H1 (cell line): Measurements from ENCODE around the gene EMC7. TPM values are rescaled to one million over a fixed set of nuclear protein-coding genes. Genes with fewer than 3 reads are reported as not detected.

Source experiments
- CTCF ChIA-PET: fragments of 300-600 bp; sonication (Branson Sonifier 250); formaldehyde crosslinking; loops from one replicate; lab custom pipeline; 2021; ENCODE audit not compliant: partially characterized antibody; lab: Charles Lee
- POLR2A ChIA-PET: fragments of 300-600 bp; sonication (Branson Sonifier 250); formaldehyde crosslinking; loops from one replicate; lab custom pipeline; 2021; ENCODE audit warnings: inconsistent platforms; ENCODE audit not compliant: partially characterized antibody; lab: Charles Lee
- DNase-seq, 2 experiments: peaks; one replicate each; pipeline versions ENCODE4 v3.0.0 to v3.0.0-alpha.2; 2010 to 2022; ENCODE audit warnings: low spot score in 2 of 2, low read depth in 1 of 2, mixed read lengths in 1 of 2
- FAIRE-seq: peaks from 2 replicates; lab custom pipeline; 2011; peaks lifted over from hg19 to GRCh38; lab: Jason Lieb, UNC
- H2AFZ ChIP-seq: 2 replicates; pipeline ENCODE4 v1.8.1; 2012; ENCODE audit warnings: low read length, inconsistent platforms
- H2AK5ac ChIP-seq: 2 replicates; pipeline ENCODE4 v1.6.1; 2013; ENCODE audit warnings: low read depth, low read length
- H2BK120ac ChIP-seq: replicated peaks from 2 replicates; pipeline ENCODE3; 2013; ENCODE audit warnings: low read depth, low read length, inconsistent platforms
- H2BK12ac ChIP-seq: 2 replicates; pipeline ENCODE4 v1.6.1; 2013; ENCODE audit warnings: low read depth, low read length
- H2BK15ac ChIP-seq: 2 replicates; pipeline ENCODE4 v1.6.1; 2013; ENCODE audit warnings: low read length
- H2BK20ac ChIP-seq: 2 replicates; pipeline ENCODE4 v1.6.1; 2013; ENCODE audit warnings: low read length
- H2BK5ac ChIP-seq: 2 replicates; pipeline ENCODE4 v1.6.1; 2013; ENCODE audit warnings: low read depth, low read length
- H3K14ac ChIP-seq: 2 replicates; pipeline ENCODE4 v1.6.1; 2013; ENCODE audit warnings: inconsistent platforms; ENCODE audit not compliant: insufficient read length
- H3K18ac ChIP-seq: 2 replicates; pipeline ENCODE4 v1.6.1; 2013; ENCODE audit warnings: low read length; ENCODE audit errors: extremely low read depth
- H3K23ac ChIP-seq: 2 replicates; pipeline ENCODE4 v1.6.1; 2013; ENCODE audit warnings: inconsistent platforms; ENCODE audit not compliant: insufficient read length
- H3K23me2 ChIP-seq: 2 replicates; pipeline ENCODE4 v1.6.1; 2013; ENCODE audit warnings: low read depth, low read length
- H3K27ac ChIP-seq: 2 replicates; pipeline ENCODE4 v1.6.1; 2011; ENCODE audit warnings: low read depth, low read length, inconsistent platforms
- H3K27me3 ChIP-seq, 4 experiments: replicated peaks in 1 of 4; 1 replicate in 1 of 4; 2 replicates in 3 of 4; pipeline versions ENCODE4 v1.6.1 to v1.8.1; 2011 to 2013; ENCODE audit warnings: low read length in 3 of 4, mild to moderate bottlenecking in 3 of 4, inconsistent platforms in 2 of 4, mixed read lengths in 2 of 4, moderate library complexity in 1 of 4; ENCODE audit not compliant: control insufficient read depth in 3 of 4, insufficient read depth in 3 of 4; ENCODE audit errors: extremely low read depth in 1 of 4
- H3K36me3 ChIP-seq, 4 experiments: 2 replicates each; pipeline versions ENCODE4 v1.6.1 to v1.8.1; 2011 to 2013; ENCODE audit warnings: mild to moderate bottlenecking in 4 of 4, low read length in 3 of 4, moderate library complexity in 2 of 4, control low read depth in 1 of 4, inconsistent platforms in 1 of 4; ENCODE audit not compliant: insufficient read depth in 4 of 4, control insufficient read depth in 2 of 4
- H3K4ac ChIP-seq: replicated peaks from 2 replicates; pipeline ENCODE3; 2013; ENCODE audit warnings: low read length, low read depth, mixed read lengths, inconsistent platforms; ENCODE audit not compliant: insufficient read length
- H3K4me1 ChIP-seq, 4 experiments: replicated peaks in 1 of 4; 1 replicate in 1 of 4; 2 replicates in 3 of 4; pipeline versions ENCODE4 v1.6.1 to v1.8.1; 2011 to 2013; ENCODE audit warnings: low read length in 3 of 4, inconsistent platforms in 2 of 4, mixed read lengths in 1 of 4; ENCODE audit not compliant: insufficient read depth in 4 of 4, control insufficient read depth in 3 of 4
- H3K4me2 ChIP-seq, 2 experiments: 2 replicates each; pipeline versions ENCODE4 v1.6.1 to v1.8.1; 2011 to 2013; ENCODE audit warnings: low read depth in 2 of 2, low read length in 2 of 2, control low read depth in 1 of 2, inconsistent platforms in 1 of 2, mild to moderate bottlenecking in 1 of 2; ENCODE audit not compliant: insufficient read depth in 1 of 2
- H3K4me3 ChIP-seq, 4 experiments: fragments of 200-600, 300-600 bp in 1 of 4; sonication (generic), shearing (Covaris generic), sonication (Bioruptor Twin) in 1 of 4; 2 replicates each; pipeline versions ENCODE4 v1.5.1 to v1.8.1; 2011 to 2016; ENCODE audit warnings: low read length in 4 of 4, low read depth in 3 of 4, control low read depth in 2 of 4, inconsistent platforms in 2 of 4, mild to moderate bottlenecking in 2 of 4, mixed read lengths in 1 of 4, moderate library complexity in 1 of 4; ENCODE audit not compliant: insufficient read depth in 2 of 4; ENCODE audit errors: extremely low read depth in 1 of 4
- H3K56ac ChIP-seq: replicated peaks from 2 replicates; pipeline ENCODE3; 2013; ENCODE audit warnings: low read depth, mild to moderate bottlenecking, mixed read lengths, low read length, inconsistent platforms; ENCODE audit not compliant: insufficient read length
- H3K79me1 ChIP-seq: 2 replicates; pipeline ENCODE4 v1.6.1; 2013; ENCODE audit warnings: low read depth, low read length, control low read depth
- H3K79me2 ChIP-seq, 2 experiments: 2 replicates each; pipeline versions ENCODE4 v1.6.1 to v1.8.1; 2012 to 2013; ENCODE audit warnings: low read length in 2 of 2, mild to moderate bottlenecking in 2 of 2, inconsistent platforms in 1 of 2; ENCODE audit not compliant: insufficient read depth in 2 of 2, control insufficient read depth in 1 of 2
- H3K9ac ChIP-seq, 4 experiments: replicated peaks in 1 of 4; 1 replicate in 1 of 4; 2 replicates in 3 of 4; pipeline versions ENCODE4 v1.6.1 to v1.8.1; 2011 to 2013; ENCODE audit warnings: low read depth in 3 of 4, low read length in 3 of 4, control low read depth in 2 of 4, mild to moderate bottlenecking in 2 of 4, moderate library complexity in 2 of 4, inconsistent platforms in 1 of 4; ENCODE audit errors: extremely low read depth in 1 of 4
- H3K9me3 ChIP-seq, 2 experiments: 2 replicates each; pipeline versions ENCODE4 v1.6.1 to v1.8.1; 2012 to 2013; ENCODE audit warnings: mild to moderate bottlenecking in 2 of 2, moderate library complexity in 2 of 2, control low read depth in 1 of 2, inconsistent platforms in 1 of 2, low read depth in 1 of 2, low read length in 1 of 2, mixed read lengths in 1 of 2; ENCODE audit not compliant: insufficient read depth in 2 of 2
- H4K20me1 ChIP-seq, 2 experiments: replicated peaks in 1 of 2; 2 replicates each; pipeline versions ENCODE3 to v1.8.1; 2011 to 2013; ENCODE audit warnings: inconsistent platforms in 2 of 2, low read length in 2 of 2, mild to moderate bottlenecking in 1 of 2; ENCODE audit not compliant: insufficient read depth in 2 of 2, control insufficient read depth in 1 of 2
- H4K5ac ChIP-seq: 2 replicates; pipeline ENCODE4 v1.6.1; 2013; ENCODE audit warnings: low read length, low read depth, mixed read lengths, inconsistent platforms; ENCODE audit not compliant: insufficient read length
- H4K8ac ChIP-seq: 2 replicates; pipeline ENCODE4 v1.8.0; 2013; ENCODE audit warnings: mild to moderate bottlenecking, moderate library complexity, low read length, inconsistent platforms; ENCODE audit not compliant: insufficient read depth; ENCODE audit errors: extremely low read depth
- H4K91ac ChIP-seq: replicated peaks from 2 replicates; pipeline ENCODE3; 2013; ENCODE audit warnings: low read length, mixed read lengths, inconsistent platforms; ENCODE audit not compliant: insufficient read length
- BRCA1 ChIP-seq: IDR thresholded peaks from 2 replicates; pipeline ENCODE4 v1.6.1; 2012; ENCODE audit warnings: low read depth, low read length, improper control_type of control experiment
- CBX5 ChIP-seq: fragments of 300-800, 300-1000 bp; sonication (generic); IDR thresholded peaks from 2 replicates; pipeline ENCODE4 v1.7.1; 2016; ENCODE audit warnings: antibody characterized with exemption, low read length, low read depth
- CHD2 ChIP-seq: IDR thresholded peaks from 2 replicates; pipeline ENCODE4 v1.6.1; 2012; ENCODE audit warnings: low read length, improper control_type of control experiment
- HDAC6 ChIP-seq: IDR thresholded peaks from one replicate; pipeline ENCODE4 v1.7.1; 2012; ENCODE audit warnings: low read depth, mild to moderate bottlenecking, inconsistent platforms, low read length, moderate library complexity
- JUND ChIP-seq: IDR thresholded peaks from 2 replicates; pipeline ENCODE4 v1.6.1; 2011; ENCODE audit warnings: mild to moderate bottlenecking, improper control_type of control experiment, low read length
- NRF1 ChIP-seq: IDR thresholded peaks from 2 replicates; pipeline ENCODE4 v1.6.1; 2011; ENCODE audit warnings: mild to moderate bottlenecking, low read depth, low read length, improper control_type of control experiment
- RXRA ChIP-seq: IDR thresholded peaks from 2 replicates; pipeline ENCODE4 v1.6.1; 2011; ENCODE audit warnings: low read depth, mild to moderate bottlenecking, low read length, moderate library complexity; ENCODE audit not compliant: insufficient read depth
- WGBS, 2 experiments: shearing (Covaris generic) in 1 of 2; methylation state at CpG; one replicate each; pipeline versions ENCODE4 v1.1.6 to v1.1.7; 2013 to 2015; ENCODE audit warnings: low lambda C conversion rate in 2 of 2, mixed read lengths in 2 of 2, inconsistent platforms in 1 of 2, low coverage in 1 of 2, missing lambda C conversion rate in 1 of 2; ENCODE audit not compliant: insufficient replicate concordance in 2 of 2, insufficient coverage in 1 of 2, insufficient read length in 1 of 2; ENCODE audit errors: extremely low coverage in 1 of 2, missing lambda C conversion rate in 1 of 2; 5-methylcytosine and 5-hydroxymethylcytosine counted together
- polyA plus RNA-seq, 7 experiments: library from polyadenylated mRNA; depleted of rRNA in 3 of 7; stranded (reverse) in 5 of 7; unstranded in 2 of 7; fragments of >200 nt in 5 of 7; fragments of 200-250 nt in 2 of 7; gene quantifications; 1 replicate in 5 of 7; 2 replicates in 1 of 7; 4 replicates in 1 of 7; pipeline versions ENCODE4 v1.2.1 to v1.2.3, GENCODE V29; 2011 to 2013; ENCODE audit warnings: missing spikeins in 2 of 7, mixed read lengths in 2 of 7
- total RNA-seq: library from RNA; stranded (reverse); fragmentation: NEBNext Ultra II Directional; extraction: Animal tissue kit (Norgen Biotek cat#: 25700); gene quantifications from 2 replicates; pipeline ENCODE4 v1.2.1, GENCODE V29; 2021
- TF ChIP-seq, protein P1 (sequence below): IDR thresholded peaks from 2 replicates; pipeline ENCODE4 v1.6.1; 2011; ENCODE audit warnings: low read length, improper control_type of control experiment
- TF ChIP-seq, protein P2 (sequence below), 3 experiments: IDR thresholded peaks; 1 replicate in 2 of 3; 2 replicates in 1 of 3; pipeline versions ENCODE4 v1.5.1 to v1.6.1; 2011; ENCODE audit warnings: low read length in 3 of 3, mild to moderate bottlenecking in 3 of 3, inconsistent platforms in 2 of 3, low read depth in 1 of 3, moderate library complexity in 1 of 3; ENCODE audit not compliant: insufficient read depth in 1 of 3; ENCODE audit errors: control extremely low read depth in 1 of 3

Gene EMC7
- total and polyA plus RNA-seq, 2 of the 8 experiments (the other 6 are each of a cell fraction or from before 2014, with no cell fraction given), result 29.0 to 39.0 TPM

DNA sequence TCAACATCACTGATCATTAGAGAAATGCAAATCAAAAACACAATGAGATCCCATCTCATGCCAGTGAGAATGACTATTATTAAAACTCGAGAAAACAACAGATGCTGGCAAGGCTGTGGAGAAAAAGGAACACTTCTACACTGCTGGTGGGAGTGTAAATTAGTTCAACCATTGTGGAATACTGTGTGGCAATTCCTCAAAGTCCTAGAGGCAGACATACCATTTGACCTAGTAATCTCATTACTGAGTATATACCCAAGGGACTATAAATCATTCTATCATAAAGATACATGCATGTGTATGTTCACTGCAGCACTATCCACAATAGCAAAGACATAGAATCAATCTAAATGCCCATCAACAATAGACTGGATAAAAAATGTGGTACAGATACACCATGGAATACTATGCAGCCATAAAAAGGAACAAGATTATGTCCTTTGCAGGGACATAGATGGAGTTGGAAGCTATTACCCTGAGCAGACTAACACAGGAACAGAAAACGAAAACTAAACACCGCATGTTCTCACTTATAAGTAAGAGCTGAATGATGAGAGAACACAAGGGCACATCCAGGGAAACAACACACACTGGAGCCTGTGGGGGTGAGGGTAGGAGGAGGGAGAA, 47.5 kb downstream of the EMC7 start:
- Histone ChIP-seq H3K27ac (no peak overlapping the region), H2AK5ac (no peak overlapping the region), H4K20me1 (no peaks in the 10 kb centered on the region), H3K27me3 (no peaks in the 10 kb centered on the region), H2BK12ac (no peak overlapping the region), H2BK120ac (no peak overlapping the region), H3K9ac (no peak overlapping the region), H3K23me2 (no peaks in the 10 kb centered on the region; the same call in 1 of the 2 replicates), H3K4me2 (no peak overlapping the region), H3K23ac (no peak overlapping the region), H3K79me1 (no peaks in the 10 kb centered on the region), H3K36me3 (no peaks in the 10 kb centered on the region), H3K79me2 (no peaks in the 10 kb centered on the region), H3K56ac (no peak overlapping the region), H2BK15ac (no peak overlapping the region), H3K4me3 (no peak overlapping the region), H4K8ac (no peak overlapping the region), H2AFZ (no peak overlapping the region), H3K9me3 (0 out of 4 replicates have a peak, but pooled peaks cover 0 to 3% of the 10 kb centered on the region in 2 experiments), H3K4me1 (no peaks in the 10 kb centered on the region), H4K91ac (no peak overlapping the region), H3K14ac (no peak overlapping the region), H3K18ac (no peak overlapping the region), H4K5ac (no peak overlapping the region), H3K4ac (no peak overlapping the region), H2BK20ac (no peak overlapping the region), H2BK5ac (no peak overlapping the region)
- no peak for DNase-seq
- no peak for FAIRE-seq
- ChIA-PET CTCF (interaction anchor here (1.0 kb wide), 1 partner anchor 11 kb away, joined by 3 read pairs; no protein-coding TSS in a partner anchor), POLR2A (no interaction called here)
- 77% methylated on average over 3 of the region's 3 CpGs; no CpG with 5 or more reads in 1 of the 2 experiments for WGBS, 2 experiments
- no peak for TF ChIP-seq RXRA
- no peak for TF ChIP-seq JUND
- TF ChIP-seq, protein P1, sequence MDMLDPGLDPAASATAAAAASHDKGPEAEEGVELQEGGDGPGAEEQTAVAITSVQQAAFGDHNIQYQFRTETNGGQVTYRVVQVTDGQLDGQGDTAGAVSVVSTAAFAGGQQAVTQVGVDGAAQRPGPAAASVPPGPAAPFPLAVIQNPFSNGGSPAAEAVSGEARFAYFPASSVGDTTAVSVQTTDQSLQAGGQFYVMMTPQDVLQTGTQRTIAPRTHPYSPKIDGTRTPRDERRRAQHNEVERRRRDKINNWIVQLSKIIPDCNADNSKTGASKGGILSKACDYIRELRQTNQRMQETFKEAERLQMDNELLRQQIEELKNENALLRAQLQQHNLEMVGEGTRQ, result no peak
- no peak for TF ChIP-seq NRF1
- TF ChIP-seq BRCA1, result no peak
- TF ChIP-seq, protein P2, sequence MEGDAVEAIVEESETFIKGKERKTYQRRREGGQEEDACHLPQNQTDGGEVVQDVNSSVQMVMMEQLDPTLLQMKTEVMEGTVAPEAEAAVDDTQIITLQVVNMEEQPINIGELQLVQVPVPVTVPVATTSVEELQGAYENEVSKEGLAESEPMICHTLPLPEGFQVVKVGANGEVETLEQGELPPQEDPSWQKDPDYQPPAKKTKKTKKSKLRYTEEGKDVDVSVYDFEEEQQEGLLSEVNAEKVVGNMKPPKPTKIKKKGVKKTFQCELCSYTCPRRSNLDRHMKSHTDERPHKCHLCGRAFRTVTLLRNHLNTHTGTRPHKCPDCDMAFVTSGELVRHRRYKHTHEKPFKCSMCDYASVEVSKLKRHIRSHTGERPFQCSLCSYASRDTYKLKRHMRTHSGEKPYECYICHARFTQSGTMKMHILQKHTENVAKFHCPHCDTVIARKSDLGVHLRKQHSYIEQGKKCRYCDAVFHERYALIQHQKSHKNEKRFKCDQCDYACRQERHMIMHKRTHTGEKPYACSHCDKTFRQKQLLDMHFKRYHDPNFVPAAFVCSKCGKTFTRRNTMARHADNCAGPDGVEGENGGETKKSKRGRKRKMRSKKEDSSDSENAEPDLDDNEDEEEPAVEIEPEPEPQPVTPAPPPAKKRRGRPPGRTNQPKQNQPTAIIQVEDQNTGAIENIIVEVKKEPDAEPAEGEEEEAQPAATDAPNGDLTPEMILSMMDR (IDR thresholded peaks at IDR 0.05; ENCODE audit: control extremely low read depth in 1 of 3, insufficient read depth in 1 of 3, low read depth in 1 of 3, low read length in 3 of 3), result no peak
- no peak for TF ChIP-seq CBX5
- TF ChIP-seq HDAC6, result no peak
- TF ChIP-seq CHD2, result no peak
